Measurements from ENCODE around the gene CHRND.

The CHRND gene

DNA sequence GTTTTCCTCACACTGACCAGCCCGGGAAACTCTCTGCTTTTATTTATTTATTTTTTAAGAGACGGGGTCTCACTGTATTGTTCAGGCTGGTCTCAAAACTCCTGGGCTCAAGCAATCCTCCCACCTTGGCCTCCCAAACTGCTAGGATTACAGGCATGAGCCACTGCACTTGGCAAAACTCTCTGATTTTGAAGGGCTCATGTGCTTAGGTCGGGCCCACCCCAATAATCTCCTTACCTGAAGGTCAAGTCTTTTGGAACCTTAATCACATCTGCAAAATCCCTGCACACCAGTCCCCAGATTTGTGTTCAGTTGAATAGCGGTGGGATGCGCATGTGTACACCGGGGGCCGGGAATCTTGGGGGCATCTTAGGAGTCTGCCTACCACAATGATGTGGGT is 30.7 kb upstream of the CHRND start:
- no peak for DNase-seq (ENCODE audit: extremely low read depth, insufficient read length)
- H3K36me3 ChIP-seq (ENCODE audit: control insufficient read depth, insufficient read depth, low read length), result no peaks in the 10 kb centered on the region
- no peak overlapping the region for H3K4me3 ChIP-seq (replicated peaks; ENCODE audit: low read depth, low read length)
- TF ChIP-seq, protein P1, sequence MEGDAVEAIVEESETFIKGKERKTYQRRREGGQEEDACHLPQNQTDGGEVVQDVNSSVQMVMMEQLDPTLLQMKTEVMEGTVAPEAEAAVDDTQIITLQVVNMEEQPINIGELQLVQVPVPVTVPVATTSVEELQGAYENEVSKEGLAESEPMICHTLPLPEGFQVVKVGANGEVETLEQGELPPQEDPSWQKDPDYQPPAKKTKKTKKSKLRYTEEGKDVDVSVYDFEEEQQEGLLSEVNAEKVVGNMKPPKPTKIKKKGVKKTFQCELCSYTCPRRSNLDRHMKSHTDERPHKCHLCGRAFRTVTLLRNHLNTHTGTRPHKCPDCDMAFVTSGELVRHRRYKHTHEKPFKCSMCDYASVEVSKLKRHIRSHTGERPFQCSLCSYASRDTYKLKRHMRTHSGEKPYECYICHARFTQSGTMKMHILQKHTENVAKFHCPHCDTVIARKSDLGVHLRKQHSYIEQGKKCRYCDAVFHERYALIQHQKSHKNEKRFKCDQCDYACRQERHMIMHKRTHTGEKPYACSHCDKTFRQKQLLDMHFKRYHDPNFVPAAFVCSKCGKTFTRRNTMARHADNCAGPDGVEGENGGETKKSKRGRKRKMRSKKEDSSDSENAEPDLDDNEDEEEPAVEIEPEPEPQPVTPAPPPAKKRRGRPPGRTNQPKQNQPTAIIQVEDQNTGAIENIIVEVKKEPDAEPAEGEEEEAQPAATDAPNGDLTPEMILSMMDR (IDR thresholded peaks at IDR 0.05; ENCODE audit: insufficient read depth, low read length, poor library complexity, severe bottlenecking), result no peak
- no peaks in the 10 kb centered on the region; the same call in none of the 2 replicates for H3K27me3 ChIP-seq (replicated peaks; ENCODE audit: control insufficient read depth, insufficient read depth, low read length)

DNA sequence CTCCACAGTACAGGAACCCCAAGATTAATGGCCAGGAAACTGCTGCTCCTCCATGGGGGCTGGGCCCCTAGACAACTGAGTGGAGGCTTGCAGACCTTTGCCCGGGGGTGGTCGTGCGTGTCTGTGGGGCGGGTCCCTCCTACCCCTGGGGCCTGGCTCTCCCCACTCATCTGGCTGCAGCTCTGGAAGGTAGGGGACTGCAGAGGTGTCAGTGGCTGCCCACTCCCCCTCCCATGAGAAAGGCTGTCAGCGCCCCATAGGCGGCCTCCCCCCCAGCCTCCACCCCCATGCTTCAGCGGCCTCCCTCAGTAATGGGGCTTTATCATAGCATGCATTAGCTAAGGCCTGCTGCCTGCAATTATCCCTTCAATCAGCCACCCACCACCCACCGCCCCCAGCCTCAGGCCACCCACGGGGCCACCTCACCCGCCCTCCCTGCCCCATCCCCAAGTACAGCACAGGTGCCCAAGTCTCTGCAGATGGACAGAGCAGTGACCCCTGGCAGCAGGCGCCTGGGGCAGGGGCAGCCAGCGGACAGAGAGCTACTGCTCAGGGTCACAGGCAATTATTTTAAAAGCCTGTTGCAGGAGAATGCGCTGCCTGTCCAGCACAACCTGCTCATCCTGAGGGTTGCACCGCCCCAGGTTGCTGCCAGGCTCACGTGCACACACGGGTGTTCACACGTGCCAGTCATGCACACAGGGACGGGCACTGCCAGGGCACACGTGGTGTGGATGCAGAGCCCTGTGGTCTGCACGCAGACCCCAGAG is 29.3 kb upstream of the CHRND start:
- TF ChIP-seq, protein P1 (IDR thresholded peaks at IDR 0.05; ENCODE audit: insufficient read depth, low read length, poor library complexity, severe bottlenecking), result no peak
- no peak for DNase-seq (ENCODE audit: extremely low read depth, insufficient read length)
- Histone ChIP-seq H3K27me3 (replicated peaks; ENCODE audit: control insufficient read depth, insufficient read depth, low read length) (no peaks in the 10 kb centered on the region; the same call in none of the 2 replicates), H3K4me3 (replicated peaks; ENCODE audit: low read depth, low read length) (no peak overlapping the region), H3K36me3 (ENCODE audit: control insufficient read depth, insufficient read depth, low read length) (no peaks in the 10 kb centered on the region)

DNA sequence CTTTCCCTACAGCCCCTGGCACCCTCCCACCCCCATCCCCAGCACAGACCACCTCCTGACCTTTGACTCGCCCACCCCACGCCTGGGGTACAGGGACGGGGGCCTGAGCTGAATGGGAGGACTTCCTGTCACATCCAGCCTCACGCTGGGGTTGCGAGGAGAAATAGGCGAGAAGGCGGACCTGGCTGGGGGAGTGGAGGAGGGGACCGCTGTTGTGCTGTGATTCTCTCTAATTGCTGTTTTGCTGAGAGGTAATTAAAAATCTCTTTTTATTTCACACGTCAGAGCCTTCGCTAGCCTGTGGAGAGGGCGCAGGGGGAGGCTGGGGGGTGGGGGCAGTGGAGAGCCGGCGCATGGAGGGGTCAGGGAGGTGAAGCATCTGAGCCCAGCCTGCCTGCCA is 28.6 kb upstream of the CHRND start:
- Histone ChIP-seq H3K27me3 (replicated peaks; ENCODE audit: control insufficient read depth, insufficient read depth, low read length) (peaks cover 2% of the 10 kb centered on the region), H3K36me3 (ENCODE audit: control insufficient read depth, insufficient read depth, low read length) (no peaks in the 10 kb centered on the region), H3K4me3 (replicated peaks; ENCODE audit: low read depth, low read length) (no peak overlapping the region)
- TF ChIP-seq, protein P1 (IDR thresholded peaks at IDR 0.05; ENCODE audit: insufficient read depth, low read length, poor library complexity, severe bottlenecking), result no peak
- DNase-seq (ENCODE audit: extremely low read depth, insufficient read length), result no peak

DNA sequence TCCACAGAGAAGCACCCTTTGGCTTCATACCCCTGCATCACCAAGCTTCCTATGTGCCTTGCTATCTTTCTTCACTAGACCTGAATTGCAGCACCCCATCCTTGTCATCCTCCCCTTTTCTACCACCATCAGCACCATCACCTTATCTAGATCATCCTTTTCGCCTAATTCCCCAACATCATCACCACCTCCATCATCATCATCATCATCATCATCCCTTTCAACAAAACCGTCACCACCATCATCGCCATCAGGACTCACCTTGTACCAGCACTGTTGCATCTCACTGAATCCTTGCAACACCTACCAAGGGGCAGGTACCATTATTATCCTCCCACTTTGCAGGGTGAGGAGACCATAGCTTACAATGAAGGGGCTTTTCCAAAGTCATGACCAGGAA is 27.5 kb upstream of the CHRND start:
- Histone ChIP-seq H3K4me3 (replicated peaks; ENCODE audit: low read depth, low read length) (no peak overlapping the region), H3K36me3 (ENCODE audit: control insufficient read depth, insufficient read depth, low read length) (no peaks in the 10 kb centered on the region), H3K27me3 (replicated peaks; ENCODE audit: control insufficient read depth, insufficient read depth, low read length) (peaks cover 2% of the 10 kb centered on the region)
- no peak for DNase-seq (ENCODE audit: extremely low read depth, insufficient read length)
- TF ChIP-seq, protein P1 (IDR thresholded peaks at IDR 0.05; ENCODE audit: insufficient read depth, low read length, poor library complexity, severe bottlenecking), result no peak

DNA sequence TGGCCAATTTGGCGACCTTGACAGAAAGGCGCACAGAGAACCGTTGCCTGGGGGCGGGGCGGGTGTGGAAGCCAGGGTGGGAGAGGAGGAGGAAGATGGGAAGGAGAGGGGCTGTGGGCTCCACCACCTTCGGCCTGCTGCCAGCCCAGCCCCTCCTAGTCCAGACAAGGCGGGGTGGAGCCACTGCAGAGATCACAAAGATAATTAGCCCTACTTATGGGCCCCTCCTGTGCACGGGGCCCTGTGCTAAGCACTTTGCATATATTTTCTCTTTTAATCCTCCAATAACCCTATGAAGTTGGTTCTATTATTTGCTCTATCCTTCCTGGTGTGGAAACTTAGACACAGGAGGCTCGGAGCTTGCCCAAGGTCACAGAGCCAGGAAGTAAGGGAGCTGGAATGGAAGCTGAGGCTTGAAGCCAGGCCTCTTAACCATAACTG is 24.6 kb upstream of the CHRND start:
- TF ChIP-seq, protein P1 (IDR thresholded peaks at IDR 0.05; ENCODE audit: insufficient read depth, low read length, poor library complexity, severe bottlenecking), result no peak
- H3K27me3 ChIP-seq (replicated peaks; ENCODE audit: control insufficient read depth, insufficient read depth, low read length), result peaks cover 4% of the 10 kb centered on the region
- no peaks in the 10 kb centered on the region for H3K36me3 ChIP-seq (ENCODE audit: control insufficient read depth, insufficient read depth, low read length)
- H3K4me3 ChIP-seq (replicated peaks; ENCODE audit: low read depth, low read length), result no peak overlapping the region
- DNase-seq (ENCODE audit: extremely low read depth, insufficient read length), result no peak

Data from GM06990 (cell line).